ENCODE measurements around the gene UFSP2. TPM values are rescaled to one million over a fixed set of nuclear protein-coding genes. Genes with fewer than 3 reads are reported as not detected.

Gene UFSP2
- total and polyA plus RNA-seq, 7 donors = 15.0 to 56.0 (median 31.3) TPM

DNA sequence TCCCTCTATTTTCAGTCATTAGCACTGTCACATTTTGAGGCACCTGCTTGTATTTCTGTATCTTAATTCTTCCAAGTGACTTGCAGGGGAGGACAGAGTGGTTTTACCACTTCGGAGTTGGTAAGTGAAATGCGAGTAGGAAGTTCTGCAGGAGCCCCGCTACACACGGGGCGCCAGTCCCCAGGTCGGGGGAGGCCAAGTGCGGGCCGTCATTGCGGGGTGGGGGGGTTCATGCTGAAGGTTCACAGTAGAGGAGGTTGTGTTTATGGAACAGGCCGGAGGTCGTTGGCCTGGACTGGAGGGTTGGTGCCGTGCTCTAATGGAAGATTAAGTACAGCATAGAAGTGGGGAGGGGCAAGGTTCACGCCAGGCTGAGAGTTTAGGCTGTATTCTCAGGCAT is 74.1 kb downstream of the UFSP2 start:
- Histone ChIP-seq H3K9me3 (no peaks in the 10 kb centered on the region), H3K4me1 (peaks cover 0 to 16% (median 3%) of the 10 kb centered on the region in 4 donors), H3K27ac (no peak overlapping the region), H3K36me3 (peaks cover 0 to 32% (median 0%) of the 10 kb centered on the region in 4 donors), H3K4me3 (no peak overlapping the region), H3K27me3 (no peaks in the 10 kb centered on the region)
- intact Hi-C loops (cut with DNase I) = no loop called here
- TF ChIP-seq POLR2AphosphoS5 (IDR thresholded peaks at IDR 0.05) = no peak
- TF ChIP-seq, protein P1, sequence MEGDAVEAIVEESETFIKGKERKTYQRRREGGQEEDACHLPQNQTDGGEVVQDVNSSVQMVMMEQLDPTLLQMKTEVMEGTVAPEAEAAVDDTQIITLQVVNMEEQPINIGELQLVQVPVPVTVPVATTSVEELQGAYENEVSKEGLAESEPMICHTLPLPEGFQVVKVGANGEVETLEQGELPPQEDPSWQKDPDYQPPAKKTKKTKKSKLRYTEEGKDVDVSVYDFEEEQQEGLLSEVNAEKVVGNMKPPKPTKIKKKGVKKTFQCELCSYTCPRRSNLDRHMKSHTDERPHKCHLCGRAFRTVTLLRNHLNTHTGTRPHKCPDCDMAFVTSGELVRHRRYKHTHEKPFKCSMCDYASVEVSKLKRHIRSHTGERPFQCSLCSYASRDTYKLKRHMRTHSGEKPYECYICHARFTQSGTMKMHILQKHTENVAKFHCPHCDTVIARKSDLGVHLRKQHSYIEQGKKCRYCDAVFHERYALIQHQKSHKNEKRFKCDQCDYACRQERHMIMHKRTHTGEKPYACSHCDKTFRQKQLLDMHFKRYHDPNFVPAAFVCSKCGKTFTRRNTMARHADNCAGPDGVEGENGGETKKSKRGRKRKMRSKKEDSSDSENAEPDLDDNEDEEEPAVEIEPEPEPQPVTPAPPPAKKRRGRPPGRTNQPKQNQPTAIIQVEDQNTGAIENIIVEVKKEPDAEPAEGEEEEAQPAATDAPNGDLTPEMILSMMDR (IDR thresholded peaks at IDR 0.05) = no peak
- no peak for TF ChIP-seq EP300 (IDR thresholded peaks at IDR 0.05)
- no peak for TF ChIP-seq POLR2A (IDR thresholded peaks at IDR 0.05)
- WGBS, 2 donors = 90 to 96% methylated on average over 13 of the region's 13 CpGs
- DNase-seq = no peak

Small RNA genes lying within 50 kb of the gene (small RNA-seq; reads per million reads assigned to genes)
- gene RF00019 = 0 reads per million in 3 donors

Other genes starting within 250 kb of the UFSP2 start
- gene CFAP97, start 222.0 kb downstream of the UFSP2 start, total RNA-seq = 10 to 100 TPM; 33.8 to 46.4 (median 37.3) TPM
- 1 to 10 TPM; 4.4 to 8.3 (median 7.8) TPM for gene CFAP97, start 222.0 kb downstream of the UFSP2 start, polyA plus RNA-seq
- 10 to 100 TPM; 22.7 to 40.5 (median 38.4) TPM for gene SNX25, start 216.4 kb downstream of the UFSP2 start, total RNA-seq
- 1 to 10 TPM; 2.5 to 7.7 (median 4.8) TPM for gene SNX25, start 216.4 kb downstream of the UFSP2 start, polyA plus RNA-seq
- 1 to 10 TPM; 1.8 to 2.6 (median 2.3) TPM for gene LRP2BP, start 30.0 kb downstream of the UFSP2 start, total RNA-seq
- under 1 TPM; 0.16 to 0.60 (median 0.23) TPM for gene LRP2BP, start 30.0 kb downstream of the UFSP2 start, polyA plus RNA-seq
- 10 to 100 TPM in 3 of 4 donors, 1 to 10 TPM in 1; 8.9 to 17.6 (median 11.5) TPM for gene ANKRD37, start 29.1 kb downstream of the UFSP2 start, total RNA-seq
- 10 to 100 TPM; 11.7 to 28.8 (median 16.9) TPM for gene ANKRD37, start 29.1 kb downstream of the UFSP2 start, polyA plus RNA-seq
- 1 to 10 TPM; 1.6 to 9.3 (median 7.2) TPM for gene CCDC110, start 45.8 kb upstream of the UFSP2 start, total RNA-seq
- 1 to 10 TPM in 1 of 3 donors, under 1 TPM in 2; 0.69 to 1.2 (median 0.82) TPM for gene CCDC110, start 45.8 kb upstream of the UFSP2 start, polyA plus RNA-seq
- gene PDLIM3, start 109.5 kb upstream of the UFSP2 start, total RNA-seq = 100 to 1,000 TPM; 568 to 907 (median 820) TPM
- gene PDLIM3, start 109.5 kb upstream of the UFSP2 start, polyA plus RNA-seq = 10 to 100 TPM in 2 of 3 donors, 1 to 10 TPM in 1; 7.9 to 24.5 (median 17.4) TPM

All from sigmoid colon (tissue), 7 donors.